Heart left ventricle (tissue), 16 donors: Measurements from ENCODE around the gene CD1C. TPM values are rescaled to one million over a fixed set of nuclear protein-coding genes. Genes with fewer than 3 reads are reported as not detected.

Experiments
- ATAC-seq, 4 donors: fragments of 200-7000 bp; cut with Tn5 transposase; one replicate each; pipeline ENCODE4 v1.9.1; 2020 to 2022; ENCODE audit warnings: moderate library complexity in 4 of 4, mild to moderate bottlenecking in 3 of 4, moderate number of reproducible peaks in 1 of 4
- DNase-seq, 5 donors: peaks; one replicate each; pipeline ENCODE4 v3.0.0-alpha.2; 2020
- H3K27ac ChIP-seq, 12 donors: fragments of 200-600 bp; sonication (generic) in 4 of 12; one replicate each; pipeline versions ENCODE4 v1.5.0 to v1.8.0; 2016 to 2022; ENCODE audit warnings: mild to moderate bottlenecking in 2 of 12
- H3K27me3 ChIP-seq, 9 donors: fragments of 200-600 bp; sonication (generic) in 2 of 9; one replicate each; pipeline versions ENCODE4 v1.5.1 to v1.8.0; 2016 to 2022; ENCODE audit warnings: mild to moderate bottlenecking in 3 of 9
- H3K36me3 ChIP-seq, 9 donors: fragments of 200-600 bp; sonication (generic) in 2 of 9; one replicate each; pipeline versions ENCODE4 v1.5.0 to v1.8.0; 2018 to 2022; ENCODE audit warnings: mild to moderate bottlenecking in 2 of 9
- H3K4me1 ChIP-seq, 12 donors: fragments of 200-600 bp; sonication (generic) in 4 of 12; one replicate each; pipeline versions ENCODE4 v1.5.0 to v1.8.0; 2016 to 2022; ENCODE audit warnings: mild to moderate bottlenecking in 3 of 12
- H3K4me3 ChIP-seq, 12 donors: fragments of 200-600 bp; sonication (generic) in 4 of 12; one replicate each; pipeline versions ENCODE4 v1.5.0 to v1.8.0; 2017 to 2022; ENCODE audit warnings: mild to moderate bottlenecking in 9 of 12, moderate library complexity in 4 of 12
- H3K9me3 ChIP-seq, 12 donors: fragments of 200-600 bp; sonication (generic) in 4 of 12; one replicate each; pipeline versions ENCODE4 v1.5.0 to v1.8.0; 2016 to 2022; ENCODE audit warnings: mild to moderate bottlenecking in 1 of 12
- CTCF ChIP-seq, 12 donors: fragments of 200-600 bp; sonication (generic) in 4 of 12; IDR thresholded peaks; one replicate each; pipeline versions ENCODE4 v1.5.0 to v1.8.0; 2018 to 2022; ENCODE audit warnings: antibody characterized with exemption in 12 of 12, mild to moderate bottlenecking in 5 of 12
- POLR2A ChIP-seq, 2 donors: fragments of 450-650 bp; IDR thresholded peaks; one replicate each; pipeline ENCODE4 v1.6.1; 2017; ENCODE audit warnings: antibody characterized with exemption in 2 of 2, mild to moderate bottlenecking in 2 of 2, moderate library complexity in 2 of 2
- WGBS, 4 donors: extraction: QIAGEN DNeasy Blood & Tissue Kit in 2 of 4; methylation state at CpG; one replicate each; pipeline versions ENCODE4 v1.1.5 to v1.1.7; 2013 to 2018; 5-methylcytosine and 5-hydroxymethylcytosine counted together
- intact Hi-C, 10 donors: fragments of 100-400 bp; cut with DNase I; formaldehyde crosslinking; loops; one replicate each; pipeline versions ENCODE4 v1.11.1 to v1.14.2; 2022
- polyA plus RNA-seq, 2 donors: library from polyadenylated mRNA; stranded (reverse); fragments of 200-250 nt; gene quantifications; one replicate each; pipeline ENCODE4 v1.2.3, GENCODE V29; 2013
- total RNA-seq, 9 donors: library from RNA; depleted of rRNA in 2 of 9; stranded (reverse); fragments of >200 nt in 2 of 9; fragmentation: NEBNext Ultra II Directional in 3 of 9; extraction: Animal tissue kit (Norgen Biotek cat#: 25700) in 3 of 9; gene quantifications; one replicate each; pipeline versions ENCODE4 v1.1.0 to v1.2.4, GENCODE V29; 2016 to 2023
- donor health status: ischemic (EF 13 %, LVEDD 7.1; RV severe dilation, severe dysfunction).
- donor health status: healthy with polysubstance abuse.
- donor health status: DM: no; HTN: yes; CAD: no.
- donor health status: DM: no; HTN: no; CAD: no.
- donor health status: ischemic (EF 25% LVEDD 6.9; RV normal size, moderate dysfunction).
- donor health status: ischemic (EF 25% LVEDD 5.7; RV mildly dilated, moderate dysfunction).
- donor health status: healthy.
- donor health status: DM: yes; HTN: yes; CAD: no.
- donor health status: ischemic (EF 35%, LVEDD 5.7; RV mildly dilated, moderate dysfunction).
- donor health status: nonischemic (EF 11% LVEDD 7.7; RV severe dilation, severe dysfunction).
- donor health status: DM: yes; HTN: yes; CAD: no.
- donor health status: PGD.
- donor health status: ischemic (EF 29% LVEDD 5.4; RV normal size, mild dysfunction).
- donor health status: nonischemic (EF 23%, LVEDD 6.1; RV moderate dilation, normal function).

The CD1C gene
- total and polyA plus RNA-seq, 11 donors = 0.28 to 1.6 (median 0.47) TPM; not detected in 4

DNA sequence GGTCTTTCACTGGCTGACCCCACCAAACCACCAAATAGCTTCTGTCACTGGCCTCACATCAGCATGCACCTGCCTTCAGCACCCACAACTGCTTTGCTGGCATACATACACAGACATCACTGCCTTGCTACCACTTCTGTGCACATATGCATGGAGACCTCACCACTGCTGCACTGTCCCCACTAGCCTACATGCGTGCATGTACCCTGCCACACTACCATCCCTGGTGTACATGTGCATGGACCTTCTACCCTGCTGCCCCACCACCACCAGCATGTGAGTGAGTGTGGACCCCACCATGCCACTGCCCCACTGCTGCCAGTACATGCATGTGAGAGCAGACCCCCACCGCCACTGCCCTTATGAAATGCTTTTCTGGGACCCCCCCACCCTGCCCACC, 6.1 kb downstream of the CD1C start:
- peaks cover 0 to 21% (median 0%) of the 10 kb centered on the region in 12 donors for H3K9me3 ChIP-seq
- ATAC-seq (peak in 1 of 4 donors; percentile 20), DNase-seq (no peak)
- no peak for TF ChIP-seq POLR2A (IDR thresholded peaks at IDR 0.05)
- TF ChIP-seq CTCF (IDR thresholded peaks at IDR 0.05) = no peak
- no peaks in the 10 kb centered on the region for H3K27me3 ChIP-seq
- H3K4me3 ChIP-seq = no peak overlapping the region
- peaks cover 0 to 12% (median 0%) of the 10 kb centered on the region in 12 donors for H3K4me1 ChIP-seq
- no peak overlapping the region for H3K27ac ChIP-seq
- no peaks in the 10 kb centered on the region for H3K36me3 ChIP-seq
- 87 to 92% (median 90%) methylated on average over 2 of the region's 2 CpGs for WGBS, 4 donors
- intact Hi-C loops = no loop called here

- Histone ChIP-seq H3K4me1 (no peaks in the 10 kb centered on the region), H3K27me3 (no peaks in the 10 kb centered on the region), H3K27ac (no peak overlapping the region), H3K36me3 (no peaks in the 10 kb centered on the region), H3K9me3 (peaks cover 0 to 42% (median 8%) of the 10 kb centered on the region in 12 donors), H3K4me3 (no peak overlapping the region)
- DNase-seq (no peak), ATAC-seq (no peak)
- 77 to 83% (median 80%) methylated on average over 1 of the region's 1 CpG for WGBS, 4 donors
- intact Hi-C loops = no loop called here
- TF ChIP-seq CTCF (IDR thresholded peaks at IDR 0.05) = no peak
- TF ChIP-seq POLR2A (IDR thresholded peaks at IDR 0.05) = no peak
These were observed 20.9 kb downstream of the CD1C start for GRCh38 chr1:158310623-158311022.

DNA sequence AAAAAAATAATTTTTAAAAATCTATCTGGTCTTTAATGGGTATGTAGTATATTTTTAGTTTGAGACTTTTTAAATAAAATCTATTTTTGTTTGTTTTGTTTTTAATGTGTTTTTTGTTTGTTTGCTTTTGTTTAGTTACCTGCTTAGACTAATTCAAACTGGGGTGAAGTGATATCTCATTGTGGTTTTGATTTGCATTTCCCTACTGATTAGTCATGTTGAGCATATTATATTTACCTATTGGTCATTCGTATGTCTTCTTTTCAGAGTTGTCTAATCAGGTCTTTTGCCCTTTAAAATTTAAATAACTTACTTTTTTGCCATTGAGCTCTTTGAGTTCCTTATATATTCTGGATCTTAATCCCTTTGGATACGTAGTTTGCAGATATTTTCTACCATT, 21.3 kb downstream of the CD1C start:
- 64 to 68% (median 67%) methylated on average over 2 of the region's 2 CpGs for WGBS, 4 donors
- intact Hi-C loops = no loop called here
- DNase-seq = no peak
- H3K27ac ChIP-seq = no peak overlapping the region
- TF ChIP-seq CTCF (IDR thresholded peaks at IDR 0.05) (no peak), POLR2A (IDR thresholded peaks at IDR 0.05) (no peak)
- no peaks in the 10 kb centered on the region for H3K36me3 ChIP-seq
- H3K4me1 ChIP-seq = no peaks in the 10 kb centered on the region
- no peak overlapping the region for H3K4me3 ChIP-seq
- peaks cover 0 to 42% (median 8%) of the 10 kb centered on the region in 12 donors for H3K9me3 ChIP-seq
- H3K27me3 ChIP-seq = no peaks in the 10 kb centered on the region
- no peak for ATAC-seq

DNA sequence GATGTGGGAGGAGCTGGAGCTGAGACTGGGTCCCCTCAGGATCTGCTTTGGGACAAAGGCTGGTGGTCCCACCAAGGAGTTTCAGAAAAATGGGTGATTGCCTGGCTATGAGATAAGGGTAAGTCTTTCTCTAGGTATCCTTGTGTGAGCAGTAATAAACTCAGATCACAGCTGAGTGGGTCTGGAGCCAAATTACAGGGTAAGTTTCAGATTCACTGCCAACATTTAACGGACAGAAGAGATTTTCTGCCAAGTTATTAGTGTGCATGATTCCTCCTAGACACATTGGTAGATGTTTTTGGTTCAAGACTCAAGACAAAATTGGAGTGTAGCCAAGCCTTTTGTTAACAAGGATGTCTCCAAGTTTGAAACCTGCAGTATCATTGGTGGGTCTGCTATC, 34.1 kb downstream of the CD1C start:
- Histone ChIP-seq H3K9me3 (peaks cover 0 to 17% (median 0%) of the 10 kb centered on the region in 12 donors), H3K4me3 (no peak overlapping the region), H3K36me3 (no peaks in the 10 kb centered on the region), H3K4me1 (peaks cover 0 to 13% (median 0%) of the 10 kb centered on the region in 12 donors), H3K27me3 (no peaks in the 10 kb centered on the region), H3K27ac (no peak overlapping the region)
- WGBS, 4 donors = 57 to 71% (median 64%) methylated on average over 1 of the region's 1 CpG
- no peak for TF ChIP-seq CTCF (IDR thresholded peaks at IDR 0.05)
- no peak for TF ChIP-seq POLR2A (IDR thresholded peaks at IDR 0.05)
- no peak for DNase-seq
- ATAC-seq = no peak
- intact Hi-C loops = no loop called here
